PC-9 (cell line): ENCODE results near the gene HOXC13.

Experiments used
- EZH2 ChIP-seq: fragments of 200-600 bp; sonication (generic); IDR thresholded peaks from 2 replicates; pipeline ENCODE4 v1.8.0; 2017; ENCODE audit warnings: antibody characterized with exemption, low read depth
- TF ChIP-seq, protein P1 (sequence below): fragments of 200-600 bp; sonication (generic); conservative IDR thresholded peaks from 2 replicates; pipeline ENCODE4 v1.6.1; 2017; ENCODE audit warnings: mixed run types, antibody characterized with exemption, mild to moderate bottlenecking, moderate library complexity

DNA sequence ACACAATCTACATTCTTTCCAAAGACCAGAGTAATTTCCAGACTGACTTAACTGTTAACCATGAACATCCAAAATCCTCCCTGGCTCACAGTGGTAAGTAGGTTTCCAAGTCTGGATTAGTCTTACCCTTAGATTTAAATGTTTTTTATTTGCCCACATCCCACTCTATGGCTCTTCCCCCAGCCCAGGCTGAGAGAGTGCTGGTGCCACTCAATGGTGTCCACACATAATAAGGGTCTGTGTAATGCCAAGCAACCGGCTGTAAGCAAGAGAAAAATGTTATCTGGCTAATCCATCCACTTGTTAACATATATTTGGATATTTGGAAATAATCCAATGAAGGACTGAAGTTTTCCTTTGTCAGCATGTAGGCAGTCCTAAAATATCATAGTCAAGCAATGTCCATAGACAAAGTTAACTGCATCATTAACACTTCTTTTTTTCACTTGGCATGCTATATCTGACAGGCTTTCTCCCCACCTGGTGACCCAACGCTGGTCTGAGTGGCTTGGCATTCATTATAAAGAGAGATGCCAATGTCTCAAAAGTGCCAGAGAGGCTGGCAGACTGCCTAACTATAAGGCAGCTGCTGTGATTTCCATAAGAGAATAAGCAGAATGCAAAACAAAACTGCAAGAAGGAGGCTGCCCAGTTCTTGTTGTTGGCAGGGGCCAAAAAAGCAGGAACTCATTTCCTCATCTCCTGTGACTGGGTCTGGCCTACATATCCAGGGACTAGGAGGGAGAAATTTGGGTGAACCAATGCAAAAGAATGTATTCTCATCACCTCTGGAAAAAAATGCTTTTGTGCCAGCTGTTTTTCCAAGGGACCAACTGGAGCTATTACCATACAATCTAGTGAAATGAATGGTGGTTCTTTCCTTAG lies 13.9 kb upstream of the HOXC13 start:
- TF ChIP-seq, protein P1, sequence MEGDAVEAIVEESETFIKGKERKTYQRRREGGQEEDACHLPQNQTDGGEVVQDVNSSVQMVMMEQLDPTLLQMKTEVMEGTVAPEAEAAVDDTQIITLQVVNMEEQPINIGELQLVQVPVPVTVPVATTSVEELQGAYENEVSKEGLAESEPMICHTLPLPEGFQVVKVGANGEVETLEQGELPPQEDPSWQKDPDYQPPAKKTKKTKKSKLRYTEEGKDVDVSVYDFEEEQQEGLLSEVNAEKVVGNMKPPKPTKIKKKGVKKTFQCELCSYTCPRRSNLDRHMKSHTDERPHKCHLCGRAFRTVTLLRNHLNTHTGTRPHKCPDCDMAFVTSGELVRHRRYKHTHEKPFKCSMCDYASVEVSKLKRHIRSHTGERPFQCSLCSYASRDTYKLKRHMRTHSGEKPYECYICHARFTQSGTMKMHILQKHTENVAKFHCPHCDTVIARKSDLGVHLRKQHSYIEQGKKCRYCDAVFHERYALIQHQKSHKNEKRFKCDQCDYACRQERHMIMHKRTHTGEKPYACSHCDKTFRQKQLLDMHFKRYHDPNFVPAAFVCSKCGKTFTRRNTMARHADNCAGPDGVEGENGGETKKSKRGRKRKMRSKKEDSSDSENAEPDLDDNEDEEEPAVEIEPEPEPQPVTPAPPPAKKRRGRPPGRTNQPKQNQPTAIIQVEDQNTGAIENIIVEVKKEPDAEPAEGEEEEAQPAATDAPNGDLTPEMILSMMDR: no peak
- TF ChIP-seq EZH2: no peak
